Vagina (tissue), 2 donors: Measurements from ENCODE around the gene ALDH1L1.

ENCODE experiments used
- CTCF ChIP-seq, 3 experiments: fragments of 450-650 bp in 2 of 3; fragments of 200-600 bp in 1 of 3; sonication (generic) in 1 of 3; IDR thresholded peaks; one replicate each; pipeline ENCODE4 v1.5.1; 2017 to 2019; ENCODE audit warnings: antibody characterized with exemption in 3 of 3, mild to moderate bottlenecking in 2 of 3, moderate library complexity in 2 of 3
- POLR2A ChIP-seq, 2 donors: fragments of 450-650 bp; IDR thresholded peaks; one replicate each; pipeline ENCODE4 v1.6.1; 2017; ENCODE audit warnings: antibody characterized with exemption in 2 of 2, mild to moderate bottlenecking in 2 of 2, moderate library complexity in 2 of 2
- POLR2AphosphoS5 ChIP-seq, 2 donors: sonication (generic); formaldehyde crosslinking; IDR thresholded peaks; one replicate each; pipeline ENCODE4 v1.9.0; 2017; ENCODE audit warnings: antibody characterized with exemption in 2 of 2, mild to moderate bottlenecking in 2 of 2, low read depth in 1 of 2; ENCODE audit not compliant: insufficient read depth in 1 of 2

GRCh38 chr3:126158016-126158911 lies 22.1 kb downstream of the ALDH1L1 start:
- no peak for TF ChIP-seq CTCF (IDR thresholded peaks at IDR 0.05)
- no peak for TF ChIP-seq POLR2A (IDR thresholded peaks at IDR 0.05)
- TF ChIP-seq POLR2AphosphoS5 (IDR thresholded peaks at IDR 0.05; ENCODE audit: insufficient read depth in 1 of 2, low read depth in 1 of 2): no peak
